Fibroblast of lung (primary cell): Measurements from ENCODE around the gene NEK7. TPM values are rescaled to one million over a fixed set of nuclear protein-coding genes. Genes with fewer than 3 reads are reported as not detected.

Experiments used
- DNase-seq, 2 donors: peaks; one replicate each; pipeline versions ENCODE4 v3.0.0 to v3.0.0-alpha.2; 2010; ENCODE audit warnings: low read depth in 2 of 2
- H2AFZ ChIP-seq: 2 replicates; pipeline ENCODE4 v1.5.1; 2012; ENCODE audit warnings: low read length, control low read depth, inconsistent platforms
- H3K27ac ChIP-seq: 2 replicates; pipeline ENCODE4 v1.5.1; 2011; ENCODE audit warnings: low read length, control low read depth; ENCODE audit not compliant: insufficient read depth
- H3K27me3 ChIP-seq: 2 replicates; pipeline ENCODE4 v1.5.1; 2011; ENCODE audit warnings: mild to moderate bottlenecking, low read length; ENCODE audit not compliant: control insufficient read depth, insufficient read depth
- H3K36me3 ChIP-seq: 2 replicates; pipeline ENCODE4 v1.5.1; 2011; ENCODE audit warnings: low read length; ENCODE audit not compliant: control insufficient read depth, insufficient read depth
- H3K4me1 ChIP-seq: 2 replicates; pipeline ENCODE4 v1.5.1; 2011; ENCODE audit warnings: low read length; ENCODE audit not compliant: control insufficient read depth, insufficient read depth; ENCODE audit errors: extremely low read depth
- H3K4me2 ChIP-seq: 2 replicates; pipeline ENCODE4 v1.5.1; 2011; ENCODE audit warnings: low read length, control low read depth; ENCODE audit not compliant: insufficient read depth; ENCODE audit errors: extremely low read depth
- H3K4me3 ChIP-seq, 4 experiments: fragments of 200-600 bp in 1 of 4; sonication (generic) in 1 of 4; replicated peaks in 1 of 4; 2 replicates each; pipeline ENCODE4 v1.5.1; 2011 to 2016; ENCODE audit warnings: low read length in 4 of 4, low read depth in 3 of 4, mild to moderate bottlenecking in 3 of 4, control low read depth in 2 of 4, inconsistent platforms in 1 of 4, mixed read lengths in 1 of 4; ENCODE audit not compliant: insufficient read depth in 1 of 4; ENCODE audit errors: control extremely low read depth in 1 of 4
- H3K79me2 ChIP-seq: 2 replicates; pipeline ENCODE4 v1.5.1; 2012; ENCODE audit warnings: mild to moderate bottlenecking, low read length, inconsistent platforms; ENCODE audit not compliant: control insufficient read depth, insufficient read depth
- H3K9ac ChIP-seq: 2 replicates; pipeline ENCODE4 v1.5.1; 2011; ENCODE audit warnings: mild to moderate bottlenecking, low read length, control low read depth; ENCODE audit not compliant: insufficient read depth
- H3K9me3 ChIP-seq: 2 replicates; pipeline ENCODE4 v1.5.1; 2012; ENCODE audit warnings: low read depth, low read length; ENCODE audit not compliant: control insufficient read depth, insufficient read depth
- H4K20me1 ChIP-seq: 2 replicates; pipeline ENCODE4 v1.5.1; 2011; ENCODE audit warnings: low read length; ENCODE audit not compliant: control insufficient read depth, insufficient read depth; ENCODE audit errors: extremely low read depth
- EZH2 ChIP-seq: IDR thresholded peaks from 2 replicates; pipeline ENCODE4 v1.5.1; 2012; ENCODE audit warnings: low read length, control low read depth, mild to moderate bottlenecking; ENCODE audit errors: missing control alignments
- polyA plus RNA-seq, 2 donors: library from polyadenylated mRNA; depleted of rRNA in 1 of 2; stranded (reverse) in 1 of 2; unstranded in 1 of 2; fragments of >200 nt; gene quantifications; 2 replicates each; pipeline ENCODE4 v1.2.1, GENCODE V29; 2011 to 2012; ENCODE audit warnings: missing spikeins in 1 of 2
- total RNA-seq: library from RNA; depleted of rRNA; stranded (reverse); fragments of >200 nt; gene quantifications from 2 replicates; pipeline ENCODE4 v1.2.1, GENCODE V29; 2014
- TF ChIP-seq, protein P1 (sequence below), 2 donors: IDR thresholded peaks in 1 of 2; conservative IDR thresholded peaks in 1 of 2; 1 replicate in 1 of 2; 2 replicates in 1 of 2; pipeline ENCODE4 v1.5.1; 2011 to 2012; ENCODE audit warnings: low read length in 2 of 2, control low read depth in 1 of 2, inconsistent platforms in 1 of 2, low read depth in 1 of 2, mild to moderate bottlenecking in 1 of 2

NEK7 gene
- total and polyA plus RNA-seq, 2 donors (not counting 1 experiment from before 2014, with no cell fraction given): 90.5 to 207 TPM

DNA sequence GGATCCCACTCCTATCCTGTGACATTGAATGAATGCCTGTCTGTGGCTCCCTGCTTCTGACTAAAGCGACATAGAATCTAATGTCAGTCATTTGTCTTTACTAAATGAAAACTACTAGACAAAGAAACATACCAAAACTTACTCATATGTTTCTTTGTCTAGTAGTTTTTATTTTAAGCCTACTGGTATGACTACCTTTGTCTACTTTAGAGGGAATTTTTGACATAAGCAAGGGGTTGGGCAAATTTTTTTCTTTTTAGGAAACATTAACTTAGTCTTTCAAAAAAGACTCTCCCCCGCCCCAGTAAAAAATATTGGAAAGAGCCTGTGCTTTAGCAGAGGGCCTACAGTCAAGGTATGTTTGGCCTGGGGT lies 4.9 kb downstream of the NEK7 start:
- peaks cover 92% of the 10 kb centered on the region for H3K79me2 ChIP-seq
- H3K4me2 ChIP-seq: no peak overlapping the region
- no peak for DNase-seq
- no peak overlapping the region for H3K9ac ChIP-seq
- H4K20me1 ChIP-seq: no peaks in the 10 kb centered on the region
- H3K4me3 ChIP-seq: no peak overlapping the region
- no peaks in the 10 kb centered on the region for H3K4me1 ChIP-seq
- no peaks in the 10 kb centered on the region for H3K36me3 ChIP-seq
- H2AFZ ChIP-seq: no peak overlapping the region
- H3K27ac ChIP-seq: no peak overlapping the region
- H3K27me3 ChIP-seq: no peaks in the 10 kb centered on the region
- TF ChIP-seq, protein P1, sequence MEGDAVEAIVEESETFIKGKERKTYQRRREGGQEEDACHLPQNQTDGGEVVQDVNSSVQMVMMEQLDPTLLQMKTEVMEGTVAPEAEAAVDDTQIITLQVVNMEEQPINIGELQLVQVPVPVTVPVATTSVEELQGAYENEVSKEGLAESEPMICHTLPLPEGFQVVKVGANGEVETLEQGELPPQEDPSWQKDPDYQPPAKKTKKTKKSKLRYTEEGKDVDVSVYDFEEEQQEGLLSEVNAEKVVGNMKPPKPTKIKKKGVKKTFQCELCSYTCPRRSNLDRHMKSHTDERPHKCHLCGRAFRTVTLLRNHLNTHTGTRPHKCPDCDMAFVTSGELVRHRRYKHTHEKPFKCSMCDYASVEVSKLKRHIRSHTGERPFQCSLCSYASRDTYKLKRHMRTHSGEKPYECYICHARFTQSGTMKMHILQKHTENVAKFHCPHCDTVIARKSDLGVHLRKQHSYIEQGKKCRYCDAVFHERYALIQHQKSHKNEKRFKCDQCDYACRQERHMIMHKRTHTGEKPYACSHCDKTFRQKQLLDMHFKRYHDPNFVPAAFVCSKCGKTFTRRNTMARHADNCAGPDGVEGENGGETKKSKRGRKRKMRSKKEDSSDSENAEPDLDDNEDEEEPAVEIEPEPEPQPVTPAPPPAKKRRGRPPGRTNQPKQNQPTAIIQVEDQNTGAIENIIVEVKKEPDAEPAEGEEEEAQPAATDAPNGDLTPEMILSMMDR (conservative IDR thresholded peaks at IDR 0.05 in 1 of 2, IDR thresholded peaks at IDR 0.05 in 1 of 2; ENCODE audit: low read depth in 1 of 2, low read length in 2 of 2): no peak
- TF ChIP-seq EZH2: no peak
- no peaks in the 10 kb centered on the region for H3K9me3 ChIP-seq

DNA sequence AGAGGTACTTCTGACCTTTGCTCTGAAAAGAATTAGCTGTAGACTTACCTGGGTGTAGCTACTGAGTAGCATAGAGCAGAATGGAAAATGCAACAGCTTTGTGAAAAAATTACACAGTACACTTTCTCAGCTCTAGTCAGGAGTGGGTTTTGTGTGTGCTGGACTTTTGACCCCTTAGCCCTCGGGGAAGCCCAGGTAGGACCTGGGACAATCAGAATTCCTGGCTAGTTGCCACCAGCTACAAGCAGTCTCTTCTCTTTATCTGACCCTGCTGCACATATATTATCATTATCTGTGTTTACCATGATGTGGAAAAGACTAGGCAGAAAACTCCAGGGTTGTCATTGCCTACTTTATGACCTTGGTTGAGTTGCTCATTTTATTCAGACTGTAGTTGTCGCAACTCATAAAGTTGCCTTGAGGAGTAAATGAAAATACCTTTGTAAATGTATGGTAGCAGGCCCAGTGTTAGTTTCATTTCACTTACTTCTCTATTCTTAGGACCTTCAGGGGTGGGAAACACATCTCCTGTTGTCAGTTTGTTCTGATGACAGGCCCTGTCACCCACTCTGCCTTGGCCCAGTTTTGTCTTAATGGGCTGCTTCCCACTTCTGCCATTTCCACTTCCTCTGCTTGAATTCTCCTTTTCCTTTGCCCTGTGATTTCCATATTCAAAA lies 5.4 kb downstream of the NEK7 start:
- H3K4me3 ChIP-seq: no peak overlapping the region
- no peaks in the 10 kb centered on the region for H4K20me1 ChIP-seq
- H3K79me2 ChIP-seq: peaks cover 96% of the 10 kb centered on the region
- no peak for DNase-seq
- no peak overlapping the region for H3K9ac ChIP-seq
- H3K27ac ChIP-seq: no peak overlapping the region
- H2AFZ ChIP-seq: no peak overlapping the region
- H3K9me3 ChIP-seq: no peaks in the 10 kb centered on the region
- no peaks in the 10 kb centered on the region for H3K4me1 ChIP-seq
- H3K4me2 ChIP-seq: no peak overlapping the region
- H3K36me3 ChIP-seq: no peaks in the 10 kb centered on the region
- H3K27me3 ChIP-seq: no peaks in the 10 kb centered on the region
- TF ChIP-seq EZH2: no peak
- TF ChIP-seq, protein P1 (conservative IDR thresholded peaks at IDR 0.05 in 1 of 2, IDR thresholded peaks at IDR 0.05 in 1 of 2; ENCODE audit: low read depth in 1 of 2, low read length in 2 of 2): no peak

DNA sequence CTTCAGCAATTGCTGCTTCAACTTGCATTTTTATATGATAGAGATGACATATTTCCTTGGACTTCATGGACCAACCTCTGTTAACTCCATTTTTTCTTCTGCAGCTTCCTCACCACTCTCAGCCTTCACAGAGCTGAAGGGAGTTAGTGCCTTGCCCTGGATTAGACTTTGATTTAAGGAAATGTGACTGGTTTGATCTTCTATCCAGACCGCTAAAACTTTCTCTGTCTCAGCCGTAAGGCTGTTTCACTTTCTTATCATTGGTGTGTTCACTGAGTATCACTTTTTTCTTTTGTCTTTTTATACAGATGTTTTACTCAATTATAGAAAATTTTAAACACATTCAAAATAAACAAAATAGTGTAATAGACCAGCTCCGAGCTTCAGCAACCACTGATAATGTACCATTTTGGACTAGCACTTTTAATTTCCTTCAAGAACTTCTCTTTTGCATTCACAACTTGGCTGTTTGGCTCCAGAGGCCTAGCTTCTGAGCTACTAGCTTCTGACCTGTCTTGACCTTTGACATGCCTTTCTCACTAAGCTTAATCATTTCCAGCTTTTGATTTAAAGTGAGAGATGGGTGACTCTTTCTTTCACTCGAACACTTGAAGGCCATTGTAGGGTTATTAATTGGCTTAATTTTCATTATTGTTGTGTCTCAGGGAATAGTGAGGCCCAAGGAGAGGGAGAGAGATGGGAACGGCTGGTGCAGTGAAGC lies 9.3 kb downstream of the NEK7 start:
- Histone ChIP-seq H3K4me3 (no peak overlapping the region), H3K4me1 (no peaks in the 10 kb centered on the region), H3K9me3 (no peaks in the 10 kb centered on the region), H3K4me2 (no peak overlapping the region), H3K79me2 (peaks cover 99% of the 10 kb centered on the region), H2AFZ (no peak overlapping the region), H4K20me1 (no peaks in the 10 kb centered on the region), H3K27ac (no peak overlapping the region), H3K27me3 (no peaks in the 10 kb centered on the region), H3K36me3 (no peaks in the 10 kb centered on the region), H3K9ac (no peak overlapping the region)
- no peak for DNase-seq
- TF ChIP-seq, protein P1 (conservative IDR thresholded peaks at IDR 0.05 in 1 of 2, IDR thresholded peaks at IDR 0.05 in 1 of 2; ENCODE audit: low read depth in 1 of 2, low read length in 2 of 2): no peak
- no peak for TF ChIP-seq EZH2
